K562 (cell line): ENCODE results near the gene MMS22L. TPM values are rescaled to one million over a fixed set of nuclear protein-coding genes. Genes with fewer than 3 reads are reported as not detected.

Experiments
- ADNP ChIP-seq: fragments of 200-800 bp; sonication (Bioruptor generic); IDR thresholded peaks from 2 replicates; pipeline ENCODE4 v1.6.1; 2016; ENCODE audit warnings: missing genetic modification characterization, missing compliant biosample characterization
- BRF1 ChIP-seq: IDR thresholded peaks from 3 replicates; pipeline ENCODE4 v1.6.1; 2011; ENCODE audit warnings: borderline replicate concordance, mild to moderate bottlenecking; ENCODE audit not compliant: insufficient read length; ENCODE audit errors: extremely low read depth
- EGR1 ChIP-seq: fragments of 450-650 bp; conservative IDR thresholded peaks from 2 replicates; pipeline ENCODE4 v1.6.1; 2017; ENCODE audit warnings: mild to moderate bottlenecking
- ETV1 ChIP-seq: fragments of 450-650 bp; conservative IDR thresholded peaks from 2 replicates; pipeline ENCODE4 v1.6.1; 2016; ENCODE audit warnings: missing genetic modification characterization, control low read depth, low read depth, missing compliant biosample characterization
- GABPB2 ChIP-seq: fragments of 250-450 bp; sonication (Bioruptor Pico); conservative IDR thresholded peaks from 2 replicates; pipeline ENCODE4 v1.5.1; 2021; ENCODE audit warnings: mild to moderate bottlenecking
- GTF2A2 ChIP-seq: IDR thresholded peaks from 2 replicates; pipeline ENCODE4 v1.6.1; 2016; ENCODE audit warnings: mild to moderate bottlenecking, missing genetic modification characterization, missing compliant biosample characterization
- HINFP ChIP-seq: fragments of 450-650 bp; conservative IDR thresholded peaks from 2 replicates; pipeline ENCODE4 v1.6.1; 2016; ENCODE audit warnings: missing genetic modification characterization, low read depth, mild to moderate bottlenecking, control low read depth, missing compliant biosample characterization
- JUNB ChIP-seq: fragments of 450-650 bp; formaldehyde crosslinking; conservative IDR thresholded peaks from 2 replicates; pipeline ENCODE4 v1.4.0; 2020; ENCODE audit warnings: mild to moderate bottlenecking
- NCOR1 ChIP-seq: fragments of 450-650 bp; IDR thresholded peaks from 2 replicates; pipeline ENCODE4 v1.6.1; 2016; ENCODE audit warnings: mild to moderate bottlenecking, moderate library complexity
- NFE2 ChIP-seq: IDR thresholded peaks from 2 replicates; pipeline ENCODE4 v1.6.1; 2014; ENCODE audit warnings: antibody characterized with exemption, low read depth
- NFIC ChIP-seq: fragments of 450-650 bp; IDR thresholded peaks from 2 replicates; pipeline ENCODE4 v1.6.1; 2017; ENCODE audit warnings: mild to moderate bottlenecking, inconsistent platforms
- NR4A1 ChIP-seq, 2 experiments: fragments of 250-450 bp in 1 of 2; fragments of 450-650 bp in 1 of 2; sonication (Bioruptor Pico) in 1 of 2; IDR thresholded peaks; 2 replicates each; pipeline versions ENCODE4 v1.4.0 to v1.6.1; 2016 to 2020; ENCODE audit warnings: mild to moderate bottlenecking in 2 of 2, missing compliant biosample characterization in 1 of 2, missing genetic modification characterization in 1 of 2, moderate library complexity in 1 of 2
- SRSF1 ChIP-seq: fragments of 200-400 bp; formaldehyde crosslinking; IDR thresholded peaks from 2 replicates; pipeline ENCODE4 v1.6.1; 2017; ENCODE audit warnings: mild to moderate bottlenecking, low read depth, low read length, moderate library complexity
- ZBTB43 ChIP-seq: sonication (generic); formaldehyde crosslinking; IDR thresholded peaks from 2 replicates; pipeline ENCODE4 v1.8.0; 2023; ENCODE audit warnings: mild to moderate bottlenecking, missing genetic modification reagents
- ZNF507 ChIP-seq: conservative IDR thresholded peaks from 2 replicates; pipeline ENCODE4 v1.6.1; 2017; ENCODE audit warnings: missing genetic modification characterization, missing compliant biosample characterization
- ZNF57 ChIP-seq: fragments of 450-650 bp; formaldehyde crosslinking; IDR thresholded peaks from 2 replicates; pipeline ENCODE4 v1.4.0; 2020; ENCODE audit warnings: mild to moderate bottlenecking, moderate library complexity
- ZNF609 ChIP-seq: sonication (generic); formaldehyde crosslinking; IDR thresholded peaks from 2 replicates; pipeline ENCODE4 v1.8.1; 2023; ENCODE audit warnings: missing genetic modification reagents, mild to moderate bottlenecking, borderline replicate concordance
- ZZZ3 ChIP-seq: fragments of 450-650 bp; IDR thresholded peaks from 2 replicates; pipeline ENCODE4 v1.6.1; 2016; ENCODE audit warnings: antibody characterized with exemption, mild to moderate bottlenecking, moderate library complexity
- polyA plus RNA-seq, 8 experiments: library from polyadenylated mRNA; depleted of rRNA in 4 of 8; stranded (reverse) in 5 of 8; unstranded in 3 of 8; fragments of >200 nt; fragmentation: Nextera tagmentation in 2 of 8; fragmentation: Illumina TruSeq in 1 of 8; extraction: Ambion mirVana in 2 of 8; extraction: Trizol in 1 of 8; gene quantifications; 2 replicates each; pipeline versions ENCODE4 v1.2.1 to v1.2.3, GENCODE V29; 2011 to 2014; ENCODE audit warnings: inconsistent platforms in 1 of 8, missing spikeins in 1 of 8
- total RNA-seq, 7 experiments: library from RNA; depleted of rRNA in 6 of 7; stranded (reverse); fragments of >200 nt in 6 of 7; fragmentation: Illumina TruSeq in 2 of 7; extraction: Trizol in 2 of 7; gene quantifications; 2 replicates each; pipeline versions ENCODE4 v1.2.1 to v1.2.3, GENCODE V29; 2011 to 2021; ENCODE audit warnings: low replicate concordance in 1 of 7
- TF ChIP-seq, protein P1 (sequence below): fragments of 450-650 bp; conservative IDR thresholded peaks from 2 replicates; pipeline ENCODE4 v1.6.1; 2016; ENCODE audit warnings: missing genetic modification characterization, low read depth, mild to moderate bottlenecking, missing compliant biosample characterization, moderate library complexity

Gene MMS22L
- total and polyA plus RNA-seq, 9 of the 15 experiments (the other 6 are each of a cell fraction or from before 2014, with no cell fraction given), result 13.0 to 59.5 (median 26.9) TPM

DNA sequence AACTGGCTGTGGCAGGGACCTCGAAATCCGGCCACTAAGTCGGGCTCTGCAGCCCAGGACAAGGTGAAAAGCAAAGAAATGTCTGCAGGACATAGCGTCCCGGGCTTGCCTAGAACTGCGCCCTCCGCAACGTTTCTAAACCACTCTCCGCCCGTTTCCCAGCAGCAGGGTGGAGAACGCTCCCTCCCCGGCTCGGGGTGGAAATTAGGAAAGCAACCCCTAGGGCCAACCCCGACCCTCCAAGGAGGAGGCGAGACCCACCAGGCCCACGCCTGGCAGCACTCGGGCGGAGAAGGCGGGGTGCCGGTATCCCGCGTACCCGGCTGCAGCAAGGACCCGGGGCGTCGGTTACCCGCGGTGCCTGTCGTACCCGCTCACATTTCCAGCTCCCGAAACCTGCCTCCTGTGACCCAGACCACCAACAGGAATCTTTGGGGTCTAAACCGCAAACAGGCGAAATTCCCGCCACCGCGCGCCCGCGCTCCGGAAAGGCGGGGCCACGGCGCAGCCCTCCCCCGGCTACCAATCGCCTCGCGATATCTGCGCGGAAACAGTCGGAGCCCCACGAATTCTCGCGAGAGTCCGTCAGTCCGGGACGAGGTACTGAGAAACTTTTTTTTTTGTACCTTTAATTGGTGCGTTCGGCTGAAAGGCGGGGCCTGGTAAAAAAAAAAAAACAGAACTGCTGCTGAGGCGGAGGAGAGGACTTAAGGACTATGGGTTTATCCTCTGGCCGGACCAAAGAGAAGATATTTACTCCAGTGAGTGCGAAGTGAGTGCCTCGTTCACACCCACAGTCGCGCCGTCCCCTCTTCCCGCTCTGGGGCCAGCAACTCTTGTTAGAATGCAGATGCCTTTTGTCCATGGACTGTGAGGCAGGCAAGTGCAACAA, at the start of gene MMS22L (continued):
- no peak for TF ChIP-seq ZNF609 (CRISPR knock-in tag)
- TF ChIP-seq ZZZ3, result 0 out of 2 replicates have a peak, but pooled peaks have one; percentile 71
- TF ChIP-seq NFIC, result peak; percentile 25; the same call in 1 of the 2 replicates
- no peak for TF ChIP-seq GTF2A2 (tag)
- TF ChIP-seq ZBTB43 (CRISPR knock-in tag), result no peak
- TF ChIP-seq ADNP, result no peak
- no peak for TF ChIP-seq NFE2
- no peak for TF ChIP-seq SRSF1
- TF ChIP-seq NCOR1, result no peak
- 0 out of 2 replicates have a peak, but pooled peaks have one; percentile 40 for TF ChIP-seq NR4A1 (CRISPR knock-in tag; IDR thresholded peaks at IDR 0.05)
- no peak for TF ChIP-seq NR4A1 (tag; IDR thresholded peaks at IDR 0.05)
- no peak for TF ChIP-seq ZNF57 (CRISPR knock-in tag)
- TF ChIP-seq BRF1, result no peak
- TF ChIP-seq ETV1, result peak; percentile 69
- TF ChIP-seq HINFP (tag), result no peak
- TF ChIP-seq, protein P1, sequence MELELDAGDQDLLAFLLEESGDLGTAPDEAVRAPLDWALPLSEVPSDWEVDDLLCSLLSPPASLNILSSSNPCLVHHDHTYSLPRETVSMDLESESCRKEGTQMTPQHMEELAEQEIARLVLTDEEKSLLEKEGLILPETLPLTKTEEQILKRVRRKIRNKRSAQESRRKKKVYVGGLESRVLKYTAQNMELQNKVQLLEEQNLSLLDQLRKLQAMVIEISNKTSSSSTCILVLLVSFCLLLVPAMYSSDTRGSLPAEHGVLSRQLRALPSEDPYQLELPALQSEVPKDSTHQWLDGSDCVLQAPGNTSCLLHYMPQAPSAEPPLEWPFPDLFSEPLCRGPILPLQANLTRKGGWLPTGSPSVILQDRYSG (tag), result no peak
- no peak for TF ChIP-seq GABPB2
- TF ChIP-seq ZNF507, result no peak
- peak; percentile 60 for TF ChIP-seq EGR1
- no peak for TF ChIP-seq JUNB (CRISPR knock-in tag)
